ENCODE measurements around the gene CHAC2. TPM values are rescaled to one million over a fixed set of nuclear protein-coding genes. Genes with fewer than 3 reads are reported as not detected.

The CHAC2 gene
- polyA plus RNA-seq, 1 experiment = 0.98 TPM

GRCh38 chr2:53785366-53785765 lies 17.8 kb downstream of the CHAC2 start:
- POLR2A ChIA-PET = no interaction called here
- no peak for TF ChIP-seq CTCF (IDR thresholded peaks at IDR 0.05; ENCODE audit: insufficient read depth, low read depth, low read length)
- Histone ChIP-seq H3K36me3 (ENCODE audit: control insufficient read depth, insufficient read depth, low read length) (no peaks in the 10 kb centered on the region), H3K27me3 (ENCODE audit: control insufficient read depth, insufficient read depth, low read length) (no peaks in the 10 kb centered on the region), H3K4me3 (ENCODE audit: low read depth, low read length) (peak overlapping the region; percentile 54)
- no peak for DNase-seq (ENCODE audit: low read depth)
- CTCF ChIA-PET = no interaction called here

GRCh38 chr2:53786352-53786704 lies 18.7 kb downstream of the CHAC2 start:
- ChIA-PET CTCF (interaction anchor here (1.0 to 1.7 kb wide), 2 partner anchors 9 to 18 kb away, joined by 4 read pairs; partner anchors contain the start of gene CHAC2), POLR2A (no interaction called here)
- no peak for TF ChIP-seq CTCF (IDR thresholded peaks at IDR 0.05; ENCODE audit: insufficient read depth, low read depth, low read length)
- no peaks in the 10 kb centered on the region for H3K27me3 ChIP-seq (ENCODE audit: control insufficient read depth, insufficient read depth, low read length)
- peak overlapping the region; percentile 54 for H3K4me3 ChIP-seq (ENCODE audit: low read depth, low read length)
- DNase-seq (ENCODE audit: low read depth) = no peak
- no peaks in the 10 kb centered on the region for H3K36me3 ChIP-seq (ENCODE audit: control insufficient read depth, insufficient read depth, low read length)

- CTCF ChIA-PET = interaction anchor here (0.5 to 1.7 kb wide), 4 partner anchors 10 to 1981 kb away, joined by 3 to 5 read pairs (median 4); partner anchors contain the start of gene CHAC2
These were observed 19.4 kb downstream of the CHAC2 start, which contains the start of the genes ASB3 and ERLEC1 for GRCh38 chr2:53786705-53787613. Gene ASB3, minus strand, starts transcription at chr2:53786953. Its CDS starts 21,381 bp downstream, at chr2:53765572. Gene ERLEC1, plus strand, starts transcription at chr2:53787044. Its CDS starts 167 bp downstream, at chr2:53787211.

GRCh38 chr2:53787614-53788289 lies 20.1 kb downstream of the CHAC2 start:
- no peak for DNase-seq (ENCODE audit: low read depth)

More at GRCh38 chr2:53786705-53787613, 19.4 kb downstream of the CHAC2 start, which contains the start of the genes ASB3 and ERLEC1:
- Histone ChIP-seq H3K4me3 (ENCODE audit: low read depth, low read length) (peak within 1 kb of the TSS; percentile 54), H3K27me3 (ENCODE audit: control insufficient read depth, insufficient read depth, low read length) (no peaks in the 10 kb centered on the region), H3K36me3 (ENCODE audit: control insufficient read depth, insufficient read depth, low read length) (no peaks in the 10 kb centered on the region)
- peak; percentile 31 for DNase-seq (ENCODE audit: low read depth)
- POLR2A ChIA-PET = no interaction called here
- TF ChIP-seq CTCF (IDR thresholded peaks at IDR 0.05; ENCODE audit: insufficient read depth, low read depth, low read length) = no peak

More at GRCh38 chr2:53787614-53788289, 20.1 kb downstream of the CHAC2 start:
- no peaks in the 10 kb centered on the region for H3K27me3 ChIP-seq (ENCODE audit: control insufficient read depth, insufficient read depth, low read length)
- no peak for TF ChIP-seq CTCF (IDR thresholded peaks at IDR 0.05; ENCODE audit: insufficient read depth, low read depth, low read length)
- H3K4me3 ChIP-seq (ENCODE audit: low read depth, low read length) = peak overlapping the region; percentile 54
- H3K36me3 ChIP-seq (ENCODE audit: control insufficient read depth, insufficient read depth, low read length) = no peaks in the 10 kb centered on the region
- ChIA-PET CTCF (interaction anchor here (0.5 to 1.7 kb wide), 3 partner anchors 19 to 1980 kb away, joined by 3 to 5 read pairs (median 4); partner anchors contain the start of gene CHAC2), POLR2A (no interaction called here)

All from BJ (cell line).